ENCODE results near the gene ALK.

GRCh38 chr2:29218071-29218470 lies 703.3 kb downstream of the ALK start:
- no peak for TF ChIP-seq CTCF (IDR thresholded peaks at IDR 0.05; ENCODE audit: low read length)
- no peak for TF ChIP-seq EZH2 (IDR thresholded peaks at IDR 0.05; ENCODE audit: borderline replicate concordance, low read length)
